Mesenchymal stem cell (in vitro differentiated cells and primary cell): ENCODE data around the gene APOL1.
"Not testable (repeated sequence)": the region's sequence is repeated elsewhere in the genome, so short reads cannot be mapped to it uniquely, and the experiment has no call there.

Source experiments
- DNase-seq: peaks from one replicate; pipeline ENCODE4 v3.0.0-alpha.2; 2013
- H2AFZ ChIP-seq: one replicate; pipeline ENCODE4 v1.6.1; 2013; ENCODE audit warnings: low read depth, mild to moderate bottlenecking, control low read depth, inconsistent platforms, low read length, moderate library complexity
- H2AK5ac ChIP-seq: 2 replicates; pipeline ENCODE4 v1.6.1; 2013; ENCODE audit warnings: low read length, moderate library complexity, mild to moderate bottlenecking, inconsistent platforms; ENCODE audit not compliant: severe bottlenecking
- H2BK120ac ChIP-seq: one replicate; pipeline ENCODE4 v1.6.1; 2013; ENCODE audit warnings: low read depth, mild to moderate bottlenecking, inconsistent platforms, low read length, moderate library complexity
- H2BK12ac ChIP-seq, 2 experiments: one replicate each; pipeline ENCODE4 v1.6.1; 2013; ENCODE audit warnings: inconsistent platforms in 2 of 2, low read length in 2 of 2, mild to moderate bottlenecking in 2 of 2, moderate library complexity in 2 of 2, control low read depth in 1 of 2
- H2BK15ac ChIP-seq: one replicate; pipeline ENCODE4 v1.6.1; 2013; ENCODE audit warnings: mild to moderate bottlenecking, low read depth, inconsistent platforms; ENCODE audit not compliant: poor library complexity, severe bottlenecking
- H2BK5ac ChIP-seq: 2 replicates; pipeline ENCODE4 v1.6.1; 2013; ENCODE audit warnings: low read depth, mild to moderate bottlenecking, low read length, control low read depth, inconsistent platforms; ENCODE audit not compliant: poor library complexity, severe bottlenecking
- H3K14ac ChIP-seq, 2 experiments: one replicate each; pipeline ENCODE4 v1.6.1; 2013; ENCODE audit warnings: inconsistent platforms in 2 of 2, low read length in 2 of 2, control low read depth in 1 of 2, mild to moderate bottlenecking in 1 of 2, moderate library complexity in 1 of 2
- H3K18ac ChIP-seq, 2 experiments: one replicate each; pipeline ENCODE4 v1.6.1; 2013; ENCODE audit warnings: inconsistent platforms in 2 of 2, low read length in 2 of 2, control low read depth in 1 of 2, low read depth in 1 of 2, mild to moderate bottlenecking in 1 of 2
- H3K23ac ChIP-seq, 2 experiments: one replicate each; pipeline ENCODE4 v1.6.1; 2013; ENCODE audit warnings: inconsistent platforms in 2 of 2, low read length in 2 of 2, mild to moderate bottlenecking in 2 of 2, moderate library complexity in 2 of 2, control low read depth in 1 of 2
- H3K27ac ChIP-seq: 2 replicates; pipeline ENCODE4 v1.5.1; 2013; ENCODE audit warnings: mild to moderate bottlenecking, moderate library complexity, low read length, control low read depth, inconsistent platforms; ENCODE audit not compliant: poor library complexity, severe bottlenecking
- H3K27me3 ChIP-seq, 2 experiments: 2 replicates each; pipeline versions ENCODE4 v1.6.1 to v1.7.0; 2013; ENCODE audit warnings: low read length in 2 of 2, mild to moderate bottlenecking in 2 of 2, moderate library complexity in 2 of 2, control low read depth in 1 of 2, inconsistent platforms in 1 of 2; ENCODE audit not compliant: control insufficient read depth in 1 of 2, insufficient read depth in 1 of 2
- H3K36me3 ChIP-seq, 2 experiments: 2 replicates each; pipeline versions ENCODE4 v1.6.1 to v1.7.0; 2013; ENCODE audit warnings: low read length in 2 of 2, control low read depth in 1 of 2, inconsistent platforms in 1 of 2, low read depth in 1 of 2, mild to moderate bottlenecking in 1 of 2; ENCODE audit not compliant: insufficient read depth in 2 of 2, control insufficient read depth in 1 of 2
- H3K4ac ChIP-seq, 2 experiments: one replicate each; pipeline ENCODE4 v1.6.1; 2013; ENCODE audit warnings: inconsistent platforms in 2 of 2, low read length in 2 of 2, mild to moderate bottlenecking in 2 of 2, moderate library complexity in 2 of 2, control low read depth in 1 of 2, low read depth in 1 of 2
- H3K4me1 ChIP-seq: 2 replicates; pipeline ENCODE4 v1.6.1; 2013; ENCODE audit warnings: low read depth, low read length, control low read depth; ENCODE audit not compliant: control insufficient read depth, insufficient read depth
- H3K4me2 ChIP-seq: 2 replicates; pipeline ENCODE4 v1.6.1; 2013; ENCODE audit warnings: low read length, mild to moderate bottlenecking, inconsistent platforms; ENCODE audit not compliant: poor library complexity, severe bottlenecking
- H3K4me3 ChIP-seq, 2 experiments: 2 replicates each; pipeline versions ENCODE4 v1.5.1 to v1.7.0; 2013; ENCODE audit warnings: low read length in 2 of 2, mild to moderate bottlenecking in 2 of 2, control low read depth in 1 of 2, low read depth in 1 of 2; ENCODE audit not compliant: insufficient read depth in 1 of 2
- H3K79me1 ChIP-seq: replicated peaks from 2 replicates; pipeline ENCODE4 v1.6.1; 2013; ENCODE audit warnings: mild to moderate bottlenecking, control low read depth, low read length, inconsistent platforms; ENCODE audit not compliant: poor library complexity, severe bottlenecking
- H3K9ac ChIP-seq: 2 replicates; pipeline ENCODE4 v1.7.0; 2013; ENCODE audit warnings: mild to moderate bottlenecking, low read length, moderate library complexity
- H3K9me3 ChIP-seq: 2 replicates; pipeline ENCODE4 v1.7.0; 2013; ENCODE audit warnings: mild to moderate bottlenecking, low read length; ENCODE audit not compliant: control insufficient read depth
- H4K8ac ChIP-seq: one replicate; pipeline ENCODE4 v1.6.1; 2013; ENCODE audit warnings: inconsistent platforms, mild to moderate bottlenecking, low read length, moderate library complexity
- H4K91ac ChIP-seq: one replicate; pipeline ENCODE4 v1.6.1; 2013; ENCODE audit warnings: mild to moderate bottlenecking, low read length, inconsistent platforms
- WGBS: methylation state at CpG from one replicate; pipeline ENCODE4 v1.1.7; 2013; ENCODE audit warnings: mixed read lengths; 5-methylcytosine and 5-hydroxymethylcytosine counted together

The APOL1 gene

DNA sequence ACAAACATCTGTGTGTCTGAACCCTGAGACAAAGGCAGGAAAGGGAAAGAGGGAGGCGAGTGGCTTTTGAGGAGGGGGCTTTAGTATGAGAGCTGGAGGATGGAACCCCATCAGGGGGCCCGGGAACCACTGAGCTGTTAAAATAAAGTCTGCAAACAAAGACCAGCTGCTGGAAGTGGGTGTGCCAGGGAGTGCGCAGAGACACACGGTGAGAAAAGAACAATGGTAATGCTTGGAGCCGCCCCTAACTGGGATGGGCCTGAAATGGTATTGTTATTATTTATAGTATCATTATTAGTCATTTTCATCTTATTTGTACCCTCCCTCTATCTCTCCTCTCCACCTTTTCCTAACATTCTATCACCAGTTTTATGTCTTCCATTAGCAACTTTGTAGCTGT is 2.6 kb downstream of the APOL1 start:
- H2BK5ac ChIP-seq, H2BK12ac ChIP-seq, H3K9ac ChIP-seq, H3K4me3 ChIP-seq, H2AFZ ChIP-seq, H2BK15ac ChIP-seq, H3K14ac ChIP-seq, H3K4me2 ChIP-seq, H3K4ac ChIP-seq, H4K8ac ChIP-seq, H3K27me3 ChIP-seq, H4K91ac ChIP-seq, H3K9me3 ChIP-seq, DNase-seq, H3K23ac ChIP-seq, H2BK120ac ChIP-seq, H3K27ac ChIP-seq, H3K18ac ChIP-seq, H2AK5ac ChIP-seq: not testable (repeated sequence)
- Histone ChIP-seq H3K36me3 (peaks cover 13 to 20% of the 10 kb centered on the region in 2 experiments), H3K79me1 (peaks cover 10% of the 10 kb centered on the region), H3K4me1 (peaks cover 40% of the 10 kb centered on the region)
- WGBS: no CpG with 5 or more reads among the region's 5 CpGs

- H3K14ac ChIP-seq: no peak overlapping the region
- H3K36me3 ChIP-seq: peaks cover 13 to 28% of the 10 kb centered on the region in 2 experiments
- H3K18ac ChIP-seq: no peak overlapping the region
- H2AK5ac ChIP-seq: no peak overlapping the region
- no peak overlapping the region for H3K4me2 ChIP-seq
- H3K4me3 ChIP-seq: no peak overlapping the region
- peaks cover 10% of the 10 kb centered on the region for H3K79me1 ChIP-seq
- H4K91ac ChIP-seq: no peak overlapping the region
- DNase-seq: no peak
- no peak overlapping the region for H3K4ac ChIP-seq
- H3K4me1 ChIP-seq: peaks cover 37% of the 10 kb centered on the region
- H2BK120ac ChIP-seq: no peak overlapping the region
- no peak overlapping the region for H2BK15ac ChIP-seq
- no peaks in the 10 kb centered on the region for H3K27me3 ChIP-seq
- H3K9ac ChIP-seq: no peak overlapping the region
- no peak overlapping the region for H3K27ac ChIP-seq
- H2AFZ ChIP-seq: no peak overlapping the region
- H3K23ac ChIP-seq: no peak overlapping the region
- H2BK12ac ChIP-seq: no peak overlapping the region
- H2BK5ac ChIP-seq: no peak overlapping the region
- 83% methylated on average over 3 of the region's 3 CpGs for WGBS
- no peak overlapping the region for H4K8ac ChIP-seq
- H3K9me3 ChIP-seq: no peaks in the 10 kb centered on the region
Measured at GRCh38 chr22:36256478-36256877, 3.5 kb downstream of the APOL1 start.

GRCh38 chr22:36257308-36257707 is 4.4 kb downstream of the APOL1 start:
- H3K4ac ChIP-seq: no peak overlapping the region
- no peak for DNase-seq
- no peak overlapping the region for H2BK12ac ChIP-seq
- WGBS: 82% methylated on average over 5 of the region's 8 CpGs
- H3K4me3 ChIP-seq: no peak overlapping the region
- no peak overlapping the region for H4K91ac ChIP-seq
- no peak overlapping the region for H2AFZ ChIP-seq
- no peak overlapping the region for H3K23ac ChIP-seq
- H3K79me1 ChIP-seq: peaks cover 10% of the 10 kb centered on the region
- H3K9me3 ChIP-seq: no peaks in the 10 kb centered on the region
- H2BK120ac ChIP-seq: no peak overlapping the region
- no peak overlapping the region for H3K4me2 ChIP-seq
- H2AK5ac ChIP-seq: no peak overlapping the region
- H3K36me3 ChIP-seq: peaks cover 16 to 36% of the 10 kb centered on the region in 2 experiments
- H3K27ac ChIP-seq: no peak overlapping the region
- peaks cover 32% of the 10 kb centered on the region for H3K4me1 ChIP-seq
- H2BK15ac ChIP-seq: no peak overlapping the region
- no peak overlapping the region for H4K8ac ChIP-seq
- H3K18ac ChIP-seq: no peak overlapping the region
- no peak overlapping the region for H3K9ac ChIP-seq
- H2BK5ac ChIP-seq: no peak overlapping the region
- no peak overlapping the region for H3K14ac ChIP-seq
- no peaks in the 10 kb centered on the region for H3K27me3 ChIP-seq

DNA sequence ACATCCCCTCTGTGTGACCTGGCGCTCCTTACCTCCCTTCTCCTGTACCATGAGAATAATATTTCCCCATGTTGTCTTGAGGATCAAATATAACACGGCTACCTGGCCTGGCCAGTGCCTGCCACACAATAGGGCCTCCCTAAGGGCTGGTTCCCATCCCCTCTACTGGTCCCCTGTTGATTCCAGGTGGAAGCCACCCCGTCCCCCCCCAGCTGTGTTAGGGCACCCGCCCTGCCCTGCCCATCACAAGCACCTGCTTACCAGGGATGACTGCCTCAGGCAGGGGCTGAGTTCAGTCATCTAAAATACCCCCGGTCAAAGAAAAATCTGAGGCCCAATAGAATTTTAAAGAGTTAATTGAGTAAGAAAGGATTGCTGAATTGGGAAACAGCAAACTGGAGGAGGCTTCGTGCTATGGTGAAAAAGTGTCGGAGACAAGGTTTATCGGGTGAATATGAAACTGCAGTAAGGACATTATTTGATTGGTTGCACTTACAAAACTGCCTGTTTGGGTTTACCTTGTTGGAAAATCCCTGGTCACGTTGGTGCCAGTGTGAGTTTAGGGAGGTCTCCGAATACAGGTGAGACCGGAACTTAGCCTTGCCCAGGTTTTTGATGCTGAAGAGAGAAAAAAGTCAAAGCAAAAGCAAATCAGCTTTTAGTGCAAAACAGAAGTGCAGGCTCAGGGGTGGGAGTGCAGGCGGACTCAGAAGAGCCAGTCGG is 5.2 kb downstream of the APOL1 start:
- no peaks in the 10 kb centered on the region for H3K27me3 ChIP-seq
- H3K14ac ChIP-seq: no peak overlapping the region
- H2BK15ac ChIP-seq: no peak overlapping the region
- H3K27ac ChIP-seq: no peak overlapping the region
- DNase-seq: no peak
- no peaks in the 10 kb centered on the region for H3K9me3 ChIP-seq
- no peak overlapping the region for H2AFZ ChIP-seq
- 95% methylated on average over 13 of the region's 13 CpGs for WGBS
- H3K36me3 ChIP-seq: peaks cover 18 to 42% of the 10 kb centered on the region in 2 experiments
- no peak overlapping the region for H2BK120ac ChIP-seq
- H3K9ac ChIP-seq: no peak overlapping the region
- H2BK5ac ChIP-seq: no peak overlapping the region
- H3K79me1 ChIP-seq: peaks cover 10% of the 10 kb centered on the region
- no peak overlapping the region for H4K91ac ChIP-seq
- no peak overlapping the region for H3K4me3 ChIP-seq
- H3K23ac ChIP-seq: no peak overlapping the region
- no peak overlapping the region for H3K18ac ChIP-seq
- no peak overlapping the region for H3K4me2 ChIP-seq
- no peak overlapping the region for H2AK5ac ChIP-seq
- H4K8ac ChIP-seq: no peak overlapping the region
- no peak overlapping the region for H2BK12ac ChIP-seq
- H3K4me1 ChIP-seq: peaks cover 26% of the 10 kb centered on the region
- no peak overlapping the region for H3K4ac ChIP-seq
